Loucy (cell line): Measurements from ENCODE around the gene TUBB2A.
"Not testable (repeated sequence)": the region's sequence is repeated elsewhere in the genome, so short reads cannot be mapped to it uniquely, and the experiment has no call there.

ENCODE experiments used
- EZH2phosphoT487 ChIP-seq: fragments of 200-600 bp; IDR thresholded peaks from 2 replicates; pipeline ENCODE4 v1.6.1; 2018; ENCODE audit warnings: antibody characterized with exemption, mild to moderate bottlenecking, moderate library complexity, borderline replicate concordance
- TF ChIP-seq, protein P1 (sequence below): fragments of 200-600 bp; sonication (generic); conservative IDR thresholded peaks from 2 replicates; pipeline ENCODE4 v1.5.1; 2014; ENCODE audit warnings: mild to moderate bottlenecking, antibody characterized with exemption, low read length

DNA sequence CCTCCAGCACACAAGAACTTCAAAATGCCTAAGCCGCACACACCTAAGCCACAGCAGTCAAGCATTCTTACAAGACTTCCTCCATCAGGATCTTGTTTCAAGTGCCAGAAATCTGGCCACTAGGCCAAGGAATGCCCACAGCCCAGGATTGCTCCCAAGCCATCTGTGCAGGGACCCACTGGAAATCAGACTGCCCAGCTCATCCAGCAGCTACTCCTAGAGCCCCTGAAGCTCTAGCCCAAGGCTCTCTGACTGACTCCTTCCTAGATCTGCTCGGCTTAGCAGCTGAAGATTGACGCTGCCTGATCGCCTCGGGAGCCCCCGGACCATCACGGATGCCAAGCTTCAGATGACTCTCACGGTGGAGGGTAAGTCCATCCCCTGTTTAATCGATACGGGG, 10.7 kb upstream of the TUBB2A start:
- TF ChIP-seq, protein P1, sequence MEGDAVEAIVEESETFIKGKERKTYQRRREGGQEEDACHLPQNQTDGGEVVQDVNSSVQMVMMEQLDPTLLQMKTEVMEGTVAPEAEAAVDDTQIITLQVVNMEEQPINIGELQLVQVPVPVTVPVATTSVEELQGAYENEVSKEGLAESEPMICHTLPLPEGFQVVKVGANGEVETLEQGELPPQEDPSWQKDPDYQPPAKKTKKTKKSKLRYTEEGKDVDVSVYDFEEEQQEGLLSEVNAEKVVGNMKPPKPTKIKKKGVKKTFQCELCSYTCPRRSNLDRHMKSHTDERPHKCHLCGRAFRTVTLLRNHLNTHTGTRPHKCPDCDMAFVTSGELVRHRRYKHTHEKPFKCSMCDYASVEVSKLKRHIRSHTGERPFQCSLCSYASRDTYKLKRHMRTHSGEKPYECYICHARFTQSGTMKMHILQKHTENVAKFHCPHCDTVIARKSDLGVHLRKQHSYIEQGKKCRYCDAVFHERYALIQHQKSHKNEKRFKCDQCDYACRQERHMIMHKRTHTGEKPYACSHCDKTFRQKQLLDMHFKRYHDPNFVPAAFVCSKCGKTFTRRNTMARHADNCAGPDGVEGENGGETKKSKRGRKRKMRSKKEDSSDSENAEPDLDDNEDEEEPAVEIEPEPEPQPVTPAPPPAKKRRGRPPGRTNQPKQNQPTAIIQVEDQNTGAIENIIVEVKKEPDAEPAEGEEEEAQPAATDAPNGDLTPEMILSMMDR, result not testable (repeated sequence)
- TF ChIP-seq EZH2phosphoT487, result not testable (repeated sequence)
